Pancreas (tissue), 10 donors: ENCODE measurements around the gene PDLIM7. TPM values are rescaled to one million over a fixed set of nuclear protein-coding genes. Genes with fewer than 3 reads are reported as not detected.
"Not testable (repeated sequence)": the region's sequence is repeated elsewhere in the genome, so short reads cannot be mapped to it uniquely, and the experiment has no call there.

ENCODE experiments used
- ATAC-seq, 4 donors: fragments of 200-7000 bp; cut with Tn5 transposase; one replicate each; pipeline versions ENCODE4 v1.8.0 to v1.9.1; 2020; ENCODE audit warnings: mild to moderate bottlenecking in 4 of 4, moderate library complexity in 4 of 4
- DNase-seq, 6 donors: peaks; one replicate each; pipeline ENCODE4 v3.0.0-alpha.2; 2020
- FAIRE-seq: peaks from 2 replicates; lab custom pipeline; 2012; peaks lifted over from hg19 to GRCh38; lab: Jason Lieb, UNC
- H3K27ac ChIP-seq, 4 donors: fragments of 200-600 bp; sonication (generic); 1 replicate in 3 of 4; 2 replicates in 1 of 4; pipeline versions ENCODE4 v1.5.0 to v1.8.0; 2020
- H3K27me3 ChIP-seq, 4 donors: fragments of 200-600 bp; one replicate each; pipeline ENCODE4 v1.8.0; 2021
- H3K36me3 ChIP-seq, 3 donors: fragments of 200-600 bp; sonication (generic) in 1 of 3; one replicate each; pipeline versions ENCODE4 v1.5.0 to v1.8.0; 2020 to 2021
- H3K4me1 ChIP-seq, 3 donors: fragments of 200-600 bp; one replicate each; pipeline ENCODE4 v1.8.0; 2021
- H3K4me3 ChIP-seq, 4 donors: fragments of 200-600 bp; sonication (generic) in 2 of 4; one replicate each; pipeline versions ENCODE4 v1.5.0 to v1.8.0; 2020 to 2021
- H3K9me3 ChIP-seq, 4 donors: fragments of 200-600 bp; one replicate each; pipeline ENCODE4 v1.8.0; 2021
- WGBS, 2 donors: extraction: QIAGEN DNeasy Blood & Tissue Kit; methylation state at CpG; one replicate each; pipeline ENCODE4 v1.1.7; 2013; 5-methylcytosine and 5-hydroxymethylcytosine counted together
- intact Hi-C, 3 donors: fragments of 100-400 bp; cut with DNase I; formaldehyde crosslinking; loops; one replicate each; pipeline versions ENCODE4 v1.11.1 to v1.14.2; 2022
- polyA plus RNA-seq, 2 donors: library from polyadenylated mRNA; stranded (reverse); fragments of 200-250 nt; gene quantifications; one replicate each; pipeline ENCODE4 v1.2.3, GENCODE V29; 2013
- total RNA-seq, 6 donors: library from RNA; stranded (reverse); fragmentation: NEBNext Ultra II Directional in 4 of 6; extraction: Animal tissue kit (Norgen Biotek cat#: 25700) in 4 of 6; gene quantifications; one replicate each; pipeline versions ENCODE4 v1.2.1 to v1.2.4, GENCODE V29; 2021 to 2023
- TF ChIP-seq, protein P1 (sequence below), 4 donors: fragments of 200-600 bp; sonication (generic) in 3 of 4; IDR thresholded peaks; one replicate each; pipeline versions ENCODE4 v1.5.0 to v1.8.0; 2021; ENCODE audit warnings: antibody characterized with exemption in 4 of 4
- donor health status: healthy with polysubstance abuse.
- donor health status: DM: no; HTN: no; CAD: no; lungs with moderate emphysema.
- donor health status: DM: no; HTN: no; CAD: no.
- donor health status: control.
- donor health status: control.
- donor health status: Bipolar disorder and iron deficiency.
- donor health status: DM: yes; HTN: yes; CAD: no.
- donor health status: DM: no; HTN: no; CAD: no.
- donor health status: DM: no; HTN: no; CAD: no.
- donor health status: DM: yes; HTN: yes; CAD: no.

PDLIM7 gene
- total and polyA plus RNA-seq, 8 donors, result 3.9 to 39.9 (median 11.2) TPM

DNA sequence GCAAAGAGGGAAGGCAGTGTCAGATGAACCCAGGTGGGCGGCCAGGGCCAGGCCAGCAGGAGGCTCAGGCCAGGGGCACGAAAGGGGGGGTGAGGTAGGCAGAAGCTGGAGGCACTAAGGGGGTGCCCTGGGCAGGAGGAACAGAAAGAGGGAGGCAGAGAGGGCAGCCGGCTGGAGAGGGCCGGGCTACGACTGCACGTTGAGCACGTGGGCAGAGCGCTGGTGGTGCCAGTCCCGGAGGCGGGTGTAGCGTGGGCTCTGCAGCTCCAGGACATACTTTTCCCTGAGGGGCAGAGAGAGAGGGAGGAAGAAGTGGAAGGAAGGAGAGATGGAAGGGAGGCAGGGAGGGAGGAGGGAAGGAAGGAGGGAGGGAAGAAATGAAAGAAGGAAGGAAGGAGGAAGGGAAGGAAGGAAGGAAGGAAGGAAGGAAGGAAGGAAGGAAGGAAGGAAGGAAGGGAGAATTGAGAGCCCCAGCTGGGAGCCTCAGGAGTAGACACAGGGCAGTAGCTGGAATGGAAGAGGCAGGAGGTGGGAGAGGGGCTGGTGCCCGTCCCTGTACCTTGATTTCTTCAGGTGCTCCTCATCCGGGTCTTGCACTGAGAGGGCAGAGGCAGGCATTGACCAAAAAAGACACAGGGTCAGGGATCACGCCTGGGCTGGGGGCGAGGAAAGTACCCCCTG lies 7.0 kb downstream of the PDLIM7 start:
- no peaks in the 10 kb centered on the region for H3K27me3 ChIP-seq
- H3K4me1 ChIP-seq, result no peaks in the 10 kb centered on the region
- no peak for ATAC-seq
- no peak overlapping the region for H3K4me3 ChIP-seq
- intact Hi-C loops, result no loop called here
- H3K9me3 ChIP-seq, result no peaks in the 10 kb centered on the region
- H3K27ac ChIP-seq, result no peak overlapping the region
- H3K36me3 ChIP-seq, result no peaks in the 10 kb centered on the region
- TF ChIP-seq, protein P1, sequence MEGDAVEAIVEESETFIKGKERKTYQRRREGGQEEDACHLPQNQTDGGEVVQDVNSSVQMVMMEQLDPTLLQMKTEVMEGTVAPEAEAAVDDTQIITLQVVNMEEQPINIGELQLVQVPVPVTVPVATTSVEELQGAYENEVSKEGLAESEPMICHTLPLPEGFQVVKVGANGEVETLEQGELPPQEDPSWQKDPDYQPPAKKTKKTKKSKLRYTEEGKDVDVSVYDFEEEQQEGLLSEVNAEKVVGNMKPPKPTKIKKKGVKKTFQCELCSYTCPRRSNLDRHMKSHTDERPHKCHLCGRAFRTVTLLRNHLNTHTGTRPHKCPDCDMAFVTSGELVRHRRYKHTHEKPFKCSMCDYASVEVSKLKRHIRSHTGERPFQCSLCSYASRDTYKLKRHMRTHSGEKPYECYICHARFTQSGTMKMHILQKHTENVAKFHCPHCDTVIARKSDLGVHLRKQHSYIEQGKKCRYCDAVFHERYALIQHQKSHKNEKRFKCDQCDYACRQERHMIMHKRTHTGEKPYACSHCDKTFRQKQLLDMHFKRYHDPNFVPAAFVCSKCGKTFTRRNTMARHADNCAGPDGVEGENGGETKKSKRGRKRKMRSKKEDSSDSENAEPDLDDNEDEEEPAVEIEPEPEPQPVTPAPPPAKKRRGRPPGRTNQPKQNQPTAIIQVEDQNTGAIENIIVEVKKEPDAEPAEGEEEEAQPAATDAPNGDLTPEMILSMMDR (IDR thresholded peaks at IDR 0.05), result no peak
- 93 to 96% methylated on average over 14 to 15 of the region's 15 CpGs for WGBS, 2 donors
- DNase-seq, result peak in 1 of 6 donors; percentile 55
- no peak for FAIRE-seq

DNA sequence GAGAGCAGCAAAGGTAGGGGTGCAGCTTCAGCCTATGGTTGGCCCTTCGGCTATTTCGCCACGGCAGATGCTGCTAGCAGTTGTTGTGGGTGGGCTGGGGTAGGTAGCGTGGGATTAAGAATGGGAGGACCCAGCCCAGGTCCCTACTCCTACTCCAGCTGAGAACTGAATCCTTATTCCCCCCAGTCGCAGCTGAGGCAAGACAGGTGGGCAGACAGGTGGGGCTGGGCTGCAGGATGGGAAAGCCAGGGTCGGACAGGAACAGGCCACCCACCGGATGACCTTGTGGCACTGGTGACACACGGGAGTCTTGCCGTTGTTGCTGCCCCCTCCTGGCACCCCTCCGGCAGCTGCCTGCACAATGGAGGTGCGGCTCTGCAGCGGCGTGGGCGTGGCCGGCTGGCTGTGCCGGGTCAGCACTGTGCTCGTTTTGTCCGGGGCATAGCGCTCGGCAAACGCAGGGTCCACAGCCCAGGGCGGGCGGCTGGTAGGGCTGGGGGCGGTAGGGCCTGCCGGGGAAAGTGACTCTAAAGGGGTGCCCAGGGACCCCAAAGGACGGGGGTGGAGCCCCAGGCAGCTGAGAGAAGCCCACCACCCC lies 8.2 kb downstream of the PDLIM7 start:
- TF ChIP-seq, protein P1 (IDR thresholded peaks at IDR 0.05), result no peak
- peak in 1 of 6 donors; percentile 75 for DNase-seq
- H3K4me3 ChIP-seq, result no peak overlapping the region
- FAIRE-seq, result no peak
- H3K27ac ChIP-seq, result no peak overlapping the region
- H3K27me3 ChIP-seq, result no peaks in the 10 kb centered on the region
- intact Hi-C loops, result no loop called here
- H3K36me3 ChIP-seq, result no peaks in the 10 kb centered on the region
- H3K9me3 ChIP-seq, result no peaks in the 10 kb centered on the region
- 72 to 81% methylated on average over 26 of the region's 26 CpGs for WGBS, 2 donors
- ATAC-seq, result peak in 1 of 4 donors; percentile 37
- H3K4me1 ChIP-seq, result no peaks in the 10 kb centered on the region

DNA sequence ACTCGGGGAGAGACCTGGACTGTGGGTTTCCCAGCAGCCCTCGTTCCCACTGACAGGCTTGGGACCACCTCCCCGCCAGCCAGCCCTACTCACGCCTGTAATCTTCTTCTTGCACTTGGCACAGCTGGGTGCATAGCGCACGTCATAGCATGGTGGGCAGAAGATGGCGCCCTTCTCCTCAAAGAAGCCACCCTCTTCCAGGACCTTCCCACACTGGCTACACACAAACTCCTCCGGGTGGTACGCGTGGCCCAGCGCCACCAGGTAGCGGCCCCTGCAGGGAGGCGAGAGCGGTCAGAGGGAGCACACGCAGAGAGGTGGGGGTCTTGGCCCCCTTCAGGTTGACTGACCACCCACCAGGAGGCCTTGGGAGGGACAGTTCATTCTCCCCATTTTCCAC lies 9.4 kb downstream of the PDLIM7 start:
- TF ChIP-seq, protein P1 (IDR thresholded peaks at IDR 0.05), result no peak
- intact Hi-C loops, result no loop called here
- FAIRE-seq (no peak), DNase-seq (peak in 2 of 6 donors; percentile 10 to 35), ATAC-seq (peak in 1 of 4 donors; percentile 22)
- Histone ChIP-seq H3K4me3 (no peak overlapping the region), H3K36me3 (no peaks in the 10 kb centered on the region), H3K4me1 (no peaks in the 10 kb centered on the region), H3K27me3 (no peaks in the 10 kb centered on the region), H3K9me3 (no peaks in the 10 kb centered on the region), H3K27ac (no peak overlapping the region)
- WGBS, 2 donors, result 91 to 93% methylated on average over 15 of the region's 15 CpGs

DNA sequence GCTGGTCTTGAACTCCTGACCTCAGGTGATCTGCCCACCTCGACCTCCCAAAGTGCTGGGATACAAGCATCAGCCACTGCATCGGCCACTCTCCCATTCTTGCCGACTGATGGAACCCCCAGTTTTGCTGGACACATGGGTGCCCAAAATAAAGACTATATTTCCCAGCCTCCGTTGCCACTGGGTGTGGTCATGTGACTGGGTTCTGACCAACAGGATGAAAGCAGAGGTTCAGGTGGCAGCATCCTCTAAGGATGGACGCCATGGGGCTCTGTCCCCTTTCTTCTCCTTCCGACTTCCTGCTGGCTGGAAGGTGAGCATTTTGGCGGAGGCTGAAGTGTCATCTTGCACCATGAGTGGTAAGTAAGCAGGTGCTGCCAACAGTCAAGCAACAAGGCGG lies 10.3 kb downstream of the PDLIM7 start:
- Histone ChIP-seq H3K27ac (no peak overlapping the region), H3K36me3 (no peaks in the 10 kb centered on the region), H3K4me1 (no peaks in the 10 kb centered on the region), H3K4me3 (no peak overlapping the region), H3K9me3 (no peaks in the 10 kb centered on the region), H3K27me3 (no peaks in the 10 kb centered on the region)
- DNase-seq, result no peak
- WGBS, 2 donors, result 91 to 94% methylated on average over 8 of the region's 8 CpGs
- no peak for ATAC-seq
- TF ChIP-seq, protein P1 (IDR thresholded peaks at IDR 0.05), result no peak
- intact Hi-C loops, result no loop called here
- FAIRE-seq, result no peak

DNA sequence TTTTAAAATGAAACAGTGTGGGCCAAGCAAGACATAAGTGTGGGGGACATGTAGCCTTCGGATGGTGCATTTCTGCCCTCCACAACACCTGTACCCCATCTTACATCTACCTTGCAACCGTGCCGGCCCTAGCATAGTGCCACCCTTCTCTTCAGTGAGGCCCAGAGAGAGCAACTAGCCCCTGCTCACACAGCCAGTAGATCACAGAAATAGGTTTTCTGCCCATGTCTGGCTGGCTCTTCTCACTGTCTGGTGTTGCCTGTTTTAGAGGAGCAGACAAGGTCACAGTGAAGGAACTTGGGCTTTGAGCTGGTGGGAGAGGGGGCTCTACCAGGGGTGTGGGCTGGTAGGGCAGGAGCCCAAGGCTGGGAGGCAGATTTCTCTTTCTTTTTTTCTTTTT lies 11.1 kb downstream of the PDLIM7 start:
- Histone ChIP-seq H3K4me3 (no peak overlapping the region), H3K9me3 (no peaks in the 10 kb centered on the region), H3K27me3 (no peaks in the 10 kb centered on the region), H3K4me1 (no peaks in the 10 kb centered on the region), H3K27ac (no peak overlapping the region), H3K36me3 (no peaks in the 10 kb centered on the region)
- DNase-seq, result no peak
- TF ChIP-seq, protein P1 (IDR thresholded peaks at IDR 0.05), result no peak
- intact Hi-C loops, result no loop called here
- ATAC-seq, result no peak
- WGBS, 2 donors, result 97 to 100% methylated on average over 3 of the region's 3 CpGs
- FAIRE-seq, result no peak

DNA sequence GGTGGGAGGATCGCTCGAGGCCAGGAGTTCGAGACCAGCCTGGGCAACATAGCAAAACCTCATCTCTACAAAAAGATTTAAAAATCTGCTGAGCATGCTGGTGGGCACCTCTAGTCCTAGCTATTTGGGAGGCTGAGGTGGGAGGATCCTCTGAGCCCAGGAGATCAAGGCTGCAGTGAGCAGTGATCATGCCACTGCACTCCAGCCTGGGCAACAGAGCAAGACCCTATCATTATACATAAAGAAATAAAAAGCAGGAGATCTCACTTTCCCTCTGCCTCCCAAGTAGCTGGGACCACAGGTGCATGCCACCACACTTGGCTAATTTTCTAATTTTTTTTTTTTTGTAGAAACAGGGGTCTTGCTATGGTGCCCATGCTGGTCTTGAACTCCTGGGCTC lies 11.7 kb downstream of the PDLIM7 start:
- H3K27ac ChIP-seq, intact Hi-C loops, H3K27me3 ChIP-seq, ATAC-seq, DNase-seq, H3K4me3 ChIP-seq, FAIRE-seq, H3K9me3 ChIP-seq, H3K4me1 ChIP-seq, H3K36me3 ChIP-seq: not testable (repeated sequence)
- 96 to 98% methylated on average over 3 of the region's 3 CpGs for WGBS, 2 donors
